ENCODE data around the gene TASL. TPM values are rescaled to one million over a fixed set of nuclear protein-coding genes. Genes with fewer than 3 reads are reported as not detected.

Gene TASL, protein sequence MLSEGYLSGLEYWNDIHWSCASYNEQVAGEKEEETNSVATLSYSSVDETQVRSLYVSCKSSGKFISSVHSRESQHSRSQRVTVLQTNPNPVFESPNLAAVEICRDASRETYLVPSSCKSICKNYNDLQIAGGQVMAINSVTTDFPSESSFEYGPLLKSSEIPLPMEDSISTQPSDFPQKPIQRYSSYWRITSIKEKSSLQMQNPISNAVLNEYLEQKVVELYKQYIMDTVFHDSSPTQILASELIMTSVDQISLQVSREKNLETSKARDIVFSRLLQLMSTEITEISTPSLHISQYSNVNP
- not detected in 5 replicates for total RNA-seq (2022; extraction: Qiagen RNA extraction)

DNA sequence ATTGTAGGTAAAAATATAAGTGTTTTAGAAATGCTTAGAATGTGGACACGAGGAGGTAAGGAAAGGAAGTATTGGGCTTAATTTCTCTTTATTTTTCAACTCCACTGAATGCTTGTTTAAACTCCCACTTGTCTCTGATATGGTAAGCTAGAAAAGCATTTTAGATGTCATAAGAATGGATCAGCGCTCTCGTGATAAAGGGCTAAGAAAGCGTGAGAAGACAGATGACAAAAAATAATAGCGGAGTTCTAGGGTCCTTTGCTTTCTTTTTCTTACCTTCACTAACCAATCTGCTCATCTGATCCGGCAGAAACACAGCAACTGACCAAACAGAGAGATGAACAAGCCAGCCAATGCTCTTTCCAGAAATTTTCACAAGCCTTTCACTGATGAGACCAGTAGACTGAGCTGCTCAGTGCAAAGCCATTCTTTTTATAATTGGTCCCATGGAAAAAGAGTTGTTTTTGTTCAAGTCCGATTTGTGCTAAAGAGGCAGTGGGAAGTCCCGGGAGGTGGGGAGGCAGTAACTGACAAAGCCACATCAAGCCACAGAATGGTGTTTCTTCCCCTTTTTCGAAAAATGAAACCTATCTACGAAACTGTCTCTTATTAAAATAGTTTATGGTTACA lies at the start of gene TASL:
Gene TASL, minus strand, starts transcription at position 405 of the 630 bp plus-strand sequence. CDS start 17,411 bp downstream, outside the sequence.

Other genes with a start within 250 kb of the TASL start
- gene GK, start 75.7 kb upstream of the TASL start, total RNA-seq (2022; extraction: Qiagen RNA extraction) = 1.6 to 2.6 TPM (median 1.9 TPM) in 5 replicates

Measured in A549 treated with Mapracorat at 1 μM for 4 hours (cell line).